Esophagus mucosa (tissue), 1 donor: Measurements from ENCODE around the gene SPPL2B. TPM values are rescaled to one million over a fixed set of nuclear protein-coding genes. Genes with fewer than 3 reads are reported as not detected.
"Not testable (repeated sequence)": the region's sequence is repeated elsewhere in the genome, so short reads cannot be mapped to it uniquely, and the experiment has no call there.

Experiments
- ATAC-seq: fragments of 200-7000 bp; cut with Tn5 transposase; one replicate; pipeline ENCODE4 v1.9.1; 2020
- total RNA-seq: library from RNA; stranded (reverse); gene quantifications from one replicate; pipeline ENCODE4 v1.2.4, GENCODE V29; 2023
- donor health status: DM: yes; HTN: yes; CAD: no.

SPPL2B gene, protein sequence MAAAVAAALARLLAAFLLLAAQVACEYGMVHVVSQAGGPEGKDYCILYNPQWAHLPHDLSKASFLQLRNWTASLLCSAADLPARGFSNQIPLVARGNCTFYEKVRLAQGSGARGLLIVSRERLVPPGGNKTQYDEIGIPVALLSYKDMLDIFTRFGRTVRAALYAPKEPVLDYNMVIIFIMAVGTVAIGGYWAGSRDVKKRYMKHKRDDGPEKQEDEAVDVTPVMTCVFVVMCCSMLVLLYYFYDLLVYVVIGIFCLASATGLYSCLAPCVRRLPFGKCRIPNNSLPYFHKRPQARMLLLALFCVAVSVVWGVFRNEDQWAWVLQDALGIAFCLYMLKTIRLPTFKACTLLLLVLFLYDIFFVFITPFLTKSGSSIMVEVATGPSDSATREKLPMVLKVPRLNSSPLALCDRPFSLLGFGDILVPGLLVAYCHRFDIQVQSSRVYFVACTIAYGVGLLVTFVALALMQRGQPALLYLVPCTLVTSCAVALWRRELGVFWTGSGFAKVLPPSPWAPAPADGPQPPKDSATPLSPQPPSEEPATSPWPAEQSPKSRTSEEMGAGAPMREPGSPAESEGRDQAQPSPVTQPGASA
- 18.8 TPM for total RNA-seq

DNA sequence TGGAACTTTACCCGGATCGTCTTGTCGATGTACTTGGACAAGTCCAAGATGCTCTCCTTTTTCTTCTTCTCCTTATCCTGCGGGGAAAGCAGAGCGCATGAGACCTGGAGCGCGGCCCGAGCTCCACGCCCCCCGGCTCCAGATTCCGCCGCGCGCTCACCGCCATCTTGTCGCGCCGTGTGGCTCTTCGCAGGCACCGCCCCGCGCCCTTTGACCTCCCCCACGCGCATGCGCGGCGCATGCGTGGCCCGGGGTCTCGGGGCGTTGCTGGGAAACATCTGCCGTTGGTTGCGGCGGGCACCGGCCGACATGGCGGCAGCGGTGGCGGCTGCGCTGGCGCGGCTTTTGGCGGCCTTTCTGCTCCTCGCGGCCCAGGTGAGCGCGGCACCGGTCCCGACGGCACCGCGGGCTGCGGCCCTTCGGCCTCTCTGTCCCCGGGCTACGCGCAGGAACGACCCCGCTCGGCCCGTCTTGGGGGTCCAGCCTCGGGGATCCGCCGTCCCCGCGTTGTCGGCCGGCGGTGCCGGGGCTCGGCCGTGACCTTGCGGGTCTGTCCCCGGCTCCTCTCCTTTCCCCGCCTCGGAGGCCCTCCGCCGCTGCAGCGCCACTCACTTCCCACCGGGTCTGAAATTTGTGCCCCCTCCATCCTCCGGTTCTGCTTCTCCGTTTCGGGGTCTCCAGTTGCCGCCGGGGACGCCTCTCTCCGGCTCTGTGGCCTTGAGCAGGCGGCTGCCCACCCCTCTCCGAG lies at the start of gene SPPL2B, which contains the start of gene LSM7:
Gene SPPL2B (plus strand): TSS at position 284 of the 748 bp plus-strand sequence. CDS start 26 bp downstream, at position 310.
Gene LSM7 (minus strand): TSS at position 186 of the 748 bp plus-strand sequence. CDS start 20 bp downstream, at position 166.
- ATAC-seq = peak; percentile 82

DNA sequence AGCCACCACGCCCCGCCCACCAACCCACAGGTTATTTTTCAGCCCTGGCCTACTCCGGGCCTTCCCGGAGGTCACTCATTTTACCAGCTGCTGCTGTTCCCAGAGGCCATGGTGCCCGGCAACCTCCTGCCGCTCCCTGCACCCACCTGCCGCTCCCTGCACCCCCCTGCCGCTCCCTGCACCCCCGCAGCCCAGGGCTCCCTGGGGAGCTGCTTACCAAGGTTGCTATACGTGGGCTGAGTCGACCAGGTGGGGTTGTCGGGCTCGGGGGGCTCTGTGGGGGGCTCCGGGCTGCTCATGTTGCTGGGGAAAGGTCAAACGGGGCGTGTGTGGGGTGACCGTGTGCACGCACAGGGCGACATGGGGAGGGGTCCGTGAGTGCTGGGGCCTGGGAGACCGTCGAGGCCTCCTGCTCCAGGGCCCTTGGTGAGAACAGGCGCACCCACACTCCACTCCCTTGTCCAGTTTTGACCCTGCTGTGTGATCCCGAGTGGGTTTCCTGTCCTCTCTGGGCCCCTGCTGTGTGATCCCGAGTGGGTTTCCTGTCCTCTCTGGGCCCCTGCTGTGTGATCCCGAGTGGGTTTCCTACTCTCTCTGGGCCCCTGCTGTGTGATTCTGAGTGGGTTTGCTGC lies 47.7 kb upstream of the SPPL2B start:
- no peak for ATAC-seq

DNA sequence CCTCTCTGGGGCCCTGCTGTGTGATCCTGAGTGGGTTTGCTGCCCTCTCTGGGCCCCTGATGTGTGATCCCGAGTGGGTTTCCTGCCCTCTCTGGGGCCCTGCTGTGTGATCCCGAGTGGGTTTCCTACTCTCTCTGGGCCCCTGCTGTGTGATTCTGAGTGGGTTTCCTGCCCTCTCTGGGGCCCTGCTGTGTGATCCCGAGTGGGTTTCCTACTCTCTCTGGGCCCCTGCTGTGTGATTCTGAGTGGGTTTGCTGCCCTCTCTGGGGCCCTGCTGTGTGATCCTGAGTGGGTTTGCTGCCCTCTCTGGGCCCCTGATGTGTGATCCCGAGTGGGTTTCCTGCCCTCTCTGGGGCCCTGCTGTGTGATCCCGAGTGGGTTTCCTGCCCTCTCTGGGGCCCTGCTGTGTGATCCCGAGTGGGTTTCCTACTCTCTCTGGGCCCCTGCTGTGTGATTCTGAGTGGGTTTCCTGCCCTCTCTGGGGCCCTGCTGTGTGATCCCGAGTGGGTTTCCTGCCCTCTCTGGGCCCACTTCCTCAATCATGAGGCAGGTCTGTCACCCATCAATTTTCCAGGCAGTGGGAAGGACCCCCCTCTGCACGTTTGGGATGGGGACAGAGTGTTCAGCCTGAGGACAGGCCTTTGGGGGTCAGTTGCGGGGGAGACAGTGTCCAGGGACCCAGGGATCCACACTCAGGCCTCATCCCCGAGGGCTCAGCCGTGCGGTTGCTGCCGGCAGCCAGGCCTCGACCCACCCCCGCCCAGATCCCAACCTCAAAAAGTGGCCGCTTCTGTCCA lies 47.0 kb upstream of the SPPL2B start:
- not testable (repeated sequence) for ATAC-seq

DNA sequence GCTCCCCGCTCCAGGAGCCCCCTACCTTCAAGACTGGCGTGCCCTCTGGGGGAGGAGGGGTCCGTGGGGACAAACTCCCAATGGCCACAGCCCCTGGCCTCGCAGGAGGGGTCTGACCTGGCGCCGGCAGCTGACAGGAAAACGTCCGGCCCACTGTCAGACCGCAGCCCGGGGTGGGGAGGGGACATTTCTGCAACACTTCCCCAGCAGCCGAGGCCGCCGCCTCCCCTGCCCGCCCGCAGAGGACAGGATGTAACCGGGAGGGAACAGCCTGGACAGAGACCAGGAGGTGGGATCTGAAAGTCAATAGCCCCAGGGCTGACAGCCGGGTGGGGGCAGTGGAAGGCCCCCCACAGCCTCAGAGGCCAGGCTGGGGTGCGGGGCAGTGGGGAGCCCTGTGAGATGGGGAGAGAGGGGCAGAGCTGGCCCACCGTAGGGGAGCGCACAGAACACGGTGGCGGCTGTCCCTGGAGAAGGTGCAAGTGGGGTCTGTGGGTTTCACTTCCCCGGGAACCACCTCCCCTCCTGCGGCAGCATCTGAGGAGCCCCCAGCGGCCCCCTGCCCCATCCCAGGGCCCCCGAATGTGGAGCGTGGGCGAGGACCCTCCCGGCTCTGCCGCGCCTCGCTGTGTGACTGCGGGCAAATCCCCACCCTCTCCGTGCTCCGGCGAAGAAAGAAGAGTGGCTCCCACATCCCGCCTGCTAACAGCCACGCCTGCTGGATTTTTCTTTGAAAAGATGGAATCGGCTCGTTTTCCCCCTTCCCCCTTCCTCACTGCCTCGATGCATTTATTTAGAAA lies 46.2 kb upstream of the SPPL2B start, which contains the start of gene PEAK3:
Gene PEAK3 (minus strand): TSS at position 114 of the 800 bp plus-strand sequence. CDS start 1,244 bp downstream, outside the sequence.
- ATAC-seq = peak; percentile 28

DNA sequence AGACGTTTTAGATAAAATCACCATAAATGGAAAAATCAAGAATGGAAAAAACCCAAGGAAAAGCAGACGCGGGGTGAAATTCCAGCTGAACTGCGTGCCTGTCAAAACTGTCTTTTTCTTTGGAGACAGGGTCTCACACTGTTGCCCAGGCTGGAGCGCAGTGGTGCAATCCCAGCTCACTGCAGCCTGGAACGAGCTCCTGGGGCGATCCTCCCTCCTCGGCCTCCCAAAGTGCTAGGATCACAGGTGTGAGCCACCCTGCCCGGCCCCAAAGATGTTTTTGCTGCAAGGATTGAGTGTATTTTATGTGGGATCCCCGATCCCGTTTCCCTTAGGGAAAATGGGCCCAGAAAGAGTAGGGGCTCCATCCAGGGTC lies 45.6 kb upstream of the SPPL2B start:
- ATAC-seq = no peak

DNA sequence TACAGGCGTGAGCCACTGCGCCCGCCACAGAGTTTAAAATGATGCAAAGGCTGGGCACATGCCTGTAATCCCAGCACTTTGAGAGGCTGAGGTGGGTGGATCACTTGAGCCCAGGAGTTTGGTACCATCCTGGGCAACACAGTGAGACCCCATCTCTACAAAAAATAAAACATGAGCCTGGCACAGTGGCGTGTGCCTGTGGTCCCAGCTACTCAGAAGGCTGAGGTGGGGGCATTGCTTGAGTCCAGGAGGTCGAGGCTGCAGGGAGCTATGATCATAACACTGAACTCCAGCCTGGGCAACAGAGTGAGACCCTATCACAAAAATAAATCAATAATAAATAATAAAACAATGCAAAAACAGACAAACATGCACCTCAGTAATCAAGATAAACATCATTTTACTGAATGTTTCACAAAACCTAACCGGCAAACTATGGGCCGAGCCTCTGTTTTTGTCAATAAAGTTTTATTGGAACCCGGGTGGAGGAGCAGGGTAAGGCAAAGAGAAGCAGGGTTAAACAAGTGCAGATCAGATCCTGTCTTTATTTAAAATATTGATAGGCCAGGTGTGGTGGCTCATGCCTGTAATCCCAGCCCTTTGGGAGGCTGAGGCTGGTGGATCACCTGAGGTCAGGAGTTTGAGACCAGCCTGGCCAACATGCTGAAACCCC lies 44.5 kb upstream of the SPPL2B start:
- no peak for ATAC-seq

DNA sequence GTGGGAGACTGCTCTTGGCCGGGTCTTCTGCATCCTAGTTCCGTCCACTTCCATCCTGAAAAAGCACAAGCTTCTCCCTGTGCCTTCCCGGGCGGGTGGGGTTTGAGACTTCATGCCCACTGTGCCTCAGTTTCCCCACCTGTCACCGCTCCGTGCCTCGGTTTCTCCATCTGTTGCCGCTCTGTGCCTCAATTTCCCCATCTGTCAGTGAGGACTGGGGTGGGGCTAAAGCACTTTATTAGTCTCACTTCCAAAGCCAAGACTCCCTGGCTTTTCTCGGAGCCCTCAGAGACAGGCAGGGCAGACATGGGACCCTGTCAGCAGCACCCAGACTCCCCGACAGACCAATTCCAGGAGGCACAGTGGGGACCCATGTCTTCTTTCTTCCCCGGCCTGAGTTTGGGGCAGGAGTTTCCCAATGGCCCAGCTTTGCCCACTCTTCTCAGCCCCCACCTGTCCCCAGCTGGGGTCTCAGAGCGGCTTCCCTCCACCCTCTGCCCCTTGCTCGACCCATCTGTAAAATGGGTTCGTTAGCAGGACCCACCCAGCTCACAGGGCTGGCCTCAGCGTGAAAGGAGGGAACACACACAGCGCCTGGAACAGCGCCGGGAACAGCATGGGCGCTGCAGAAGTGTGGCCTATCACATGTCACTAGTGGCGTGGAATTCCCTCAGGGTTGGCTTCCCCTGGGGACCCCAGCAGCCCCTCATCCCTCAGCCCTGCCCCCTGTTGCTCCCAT lies 41.9 kb upstream of the SPPL2B start:
- ATAC-seq = no peak

DNA sequence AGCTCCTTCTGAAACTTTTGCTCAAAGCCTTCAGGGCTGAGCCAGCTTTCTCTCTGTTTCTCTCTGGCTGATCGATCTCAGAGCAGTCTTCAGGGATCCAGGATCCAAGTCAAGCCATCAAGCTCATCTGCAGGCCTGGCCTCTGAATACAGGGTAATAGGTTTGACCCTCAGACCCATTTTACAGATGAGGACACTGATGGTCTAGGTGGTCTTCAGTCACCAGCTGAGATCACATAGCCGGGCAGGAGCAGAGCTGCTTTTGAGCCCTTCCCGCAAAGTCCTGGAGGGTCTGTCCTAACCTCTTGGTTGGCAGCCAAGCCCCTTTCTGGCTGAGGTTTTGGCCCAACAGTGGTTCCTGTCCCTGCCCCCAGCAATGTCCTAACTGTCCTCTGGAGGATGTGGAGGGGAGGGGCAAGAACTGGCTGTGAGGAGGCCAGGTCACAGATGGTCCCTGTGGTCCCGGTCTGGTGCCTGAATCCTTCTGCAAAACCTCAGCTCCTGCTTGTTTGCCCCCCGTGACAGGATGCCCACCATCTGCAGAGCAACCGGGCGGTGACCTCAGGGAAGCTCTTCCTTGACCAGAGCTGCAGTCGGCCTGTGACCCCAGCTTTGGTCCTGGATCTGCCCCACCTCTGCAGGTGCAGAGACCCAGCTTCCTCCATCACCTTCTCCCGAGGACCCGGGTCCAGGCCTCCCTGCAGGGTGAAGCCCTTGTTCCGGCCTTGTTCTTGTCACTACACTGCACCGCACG lies 40.7 kb upstream of the SPPL2B start:
- ATAC-seq = no peak

DNA sequence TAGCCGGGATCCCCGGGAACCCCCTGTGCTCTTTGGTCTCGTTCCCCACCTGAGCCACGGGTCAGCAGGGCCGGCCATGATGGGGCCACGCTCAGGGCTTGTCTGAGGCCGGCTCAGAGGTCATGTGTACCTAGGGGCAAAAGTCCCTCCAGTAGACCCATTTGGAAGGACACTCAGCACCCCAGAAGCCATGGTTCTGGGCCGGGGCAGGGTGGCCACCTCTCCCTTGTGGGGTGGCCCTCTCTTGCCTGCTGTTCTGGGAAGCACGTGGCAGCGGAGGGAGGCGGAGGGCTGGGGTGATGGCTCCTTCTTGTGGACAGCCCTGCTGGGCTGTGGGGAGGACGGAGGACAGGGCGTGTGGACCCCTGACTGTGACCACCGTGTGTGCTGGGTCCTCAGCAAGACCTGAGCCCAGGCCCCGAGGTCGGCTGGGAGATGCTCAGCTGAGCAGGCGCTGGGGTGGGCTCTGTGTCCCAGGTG lies 40.1 kb upstream of the SPPL2B start:
- no peak for ATAC-seq

DNA sequence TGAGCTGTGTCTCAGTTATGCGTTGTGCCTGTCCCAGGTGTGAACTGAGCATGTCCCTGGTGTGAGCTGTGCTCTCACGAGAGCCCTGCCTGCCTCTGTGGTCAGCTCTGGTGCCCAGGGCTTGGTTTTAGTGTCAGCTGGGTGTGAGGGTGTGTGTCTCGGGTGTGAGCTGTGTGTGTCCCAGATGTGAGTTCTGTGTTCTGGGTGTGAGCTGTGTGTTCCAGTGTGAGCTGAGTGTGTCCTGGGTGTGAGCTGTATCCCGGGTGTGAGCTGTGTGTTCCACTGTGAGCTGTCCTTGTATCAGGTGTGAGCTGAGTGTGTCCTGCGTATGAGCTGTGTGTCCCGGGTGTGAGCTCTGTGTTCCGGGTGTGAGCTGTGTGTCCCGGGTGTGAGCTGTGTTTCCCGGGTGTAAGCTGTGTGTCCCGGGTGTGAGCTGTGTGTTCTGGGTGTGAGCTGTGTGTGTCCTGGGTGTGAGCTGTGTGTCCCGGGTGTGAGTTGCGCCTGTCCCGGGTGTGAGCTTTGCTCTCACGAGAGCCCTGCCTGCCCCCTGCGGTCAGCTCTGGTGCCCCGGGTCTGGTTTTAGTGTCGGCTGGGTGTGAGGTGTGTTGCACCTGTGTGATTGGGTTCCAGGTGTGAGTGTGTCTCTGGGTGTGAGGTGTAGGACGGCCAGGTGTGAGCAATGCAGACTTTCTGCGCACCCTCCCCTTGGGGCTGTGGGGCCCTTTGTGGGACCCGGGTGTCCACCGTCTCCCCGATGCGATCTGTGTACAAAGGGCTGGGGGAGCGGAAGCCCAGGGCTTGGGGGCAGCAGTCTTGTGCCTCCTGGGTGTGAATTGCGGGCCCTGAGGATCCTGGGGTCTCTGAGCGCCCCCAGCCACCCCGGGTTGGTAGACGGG lies 39.4 kb upstream of the SPPL2B start:
- ATAC-seq = peak; percentile 4

DNA sequence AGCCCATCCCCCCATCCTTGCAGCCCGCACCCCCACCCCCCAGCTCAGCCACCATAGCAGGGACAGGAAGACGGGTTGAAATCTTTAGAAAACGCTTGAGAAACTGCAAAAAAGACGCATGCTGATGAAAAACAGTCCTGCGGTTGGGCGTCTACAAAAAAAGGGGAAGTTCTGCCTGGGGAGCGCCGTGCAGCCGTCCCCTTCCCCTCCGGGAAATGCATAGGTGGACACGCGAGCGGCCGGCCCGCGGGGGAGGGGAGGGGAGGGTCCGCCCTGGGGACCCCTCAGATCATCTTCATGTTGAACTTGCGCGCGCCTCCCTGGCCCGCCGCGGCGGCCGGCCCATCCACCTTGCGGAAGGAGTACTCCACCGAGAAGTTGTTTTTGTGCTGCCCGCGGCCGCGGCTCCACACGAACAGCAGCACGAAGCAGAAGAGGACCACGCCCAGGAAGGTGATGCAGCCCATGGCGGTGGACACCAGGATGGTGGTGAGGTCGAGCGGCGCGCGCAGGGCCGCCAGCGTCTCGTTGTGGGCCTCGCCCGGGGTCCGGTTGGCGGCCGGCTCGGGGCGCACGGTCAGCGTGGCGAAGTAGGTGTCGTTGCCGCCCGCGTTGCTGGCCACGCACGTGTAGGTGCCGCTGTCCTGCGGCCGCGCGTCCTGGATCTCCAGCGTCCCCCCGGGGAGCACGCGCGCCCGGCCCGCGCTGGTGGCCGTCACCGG lies 38.6 kb upstream of the SPPL2B start:
- peak; percentile 36 for ATAC-seq

DNA sequence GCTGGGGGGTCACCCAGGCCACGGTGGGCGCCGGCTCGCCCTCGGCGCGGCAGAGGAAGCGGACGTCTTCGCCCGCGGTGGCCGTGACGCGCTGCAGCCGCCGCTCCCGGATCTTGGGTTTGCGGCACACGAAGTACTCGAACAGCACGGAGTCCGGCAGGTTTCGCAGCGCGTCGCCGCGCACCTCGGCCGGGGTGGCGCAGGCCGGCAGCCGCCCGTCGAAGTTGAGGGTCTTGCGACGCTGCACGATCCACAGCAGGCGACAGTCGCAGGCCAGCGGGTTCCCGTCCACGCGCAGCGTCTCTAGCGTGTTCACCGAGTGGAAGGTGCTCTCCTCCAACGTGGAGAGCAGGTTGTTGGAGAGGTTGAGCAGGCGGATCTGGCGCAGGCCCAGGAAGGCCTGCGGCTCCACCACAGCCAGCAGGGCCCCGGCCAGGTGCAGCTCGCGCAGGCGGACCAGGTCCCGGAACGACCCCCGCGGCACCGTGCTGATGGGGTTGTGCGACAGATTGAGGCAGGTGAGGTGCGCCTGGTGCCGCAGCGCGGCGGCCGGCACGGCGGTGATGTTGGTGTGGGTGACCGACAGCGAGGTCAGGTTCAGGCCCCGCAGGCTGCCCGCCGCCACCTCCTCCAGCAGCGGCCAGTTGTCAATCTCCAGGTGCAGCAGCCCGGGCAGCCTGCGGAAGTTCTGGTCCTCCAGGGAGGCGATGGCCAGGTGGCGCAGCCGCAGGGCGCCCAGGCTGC lies 37.9 kb upstream of the SPPL2B start:
- ATAC-seq = no peak

DNA sequence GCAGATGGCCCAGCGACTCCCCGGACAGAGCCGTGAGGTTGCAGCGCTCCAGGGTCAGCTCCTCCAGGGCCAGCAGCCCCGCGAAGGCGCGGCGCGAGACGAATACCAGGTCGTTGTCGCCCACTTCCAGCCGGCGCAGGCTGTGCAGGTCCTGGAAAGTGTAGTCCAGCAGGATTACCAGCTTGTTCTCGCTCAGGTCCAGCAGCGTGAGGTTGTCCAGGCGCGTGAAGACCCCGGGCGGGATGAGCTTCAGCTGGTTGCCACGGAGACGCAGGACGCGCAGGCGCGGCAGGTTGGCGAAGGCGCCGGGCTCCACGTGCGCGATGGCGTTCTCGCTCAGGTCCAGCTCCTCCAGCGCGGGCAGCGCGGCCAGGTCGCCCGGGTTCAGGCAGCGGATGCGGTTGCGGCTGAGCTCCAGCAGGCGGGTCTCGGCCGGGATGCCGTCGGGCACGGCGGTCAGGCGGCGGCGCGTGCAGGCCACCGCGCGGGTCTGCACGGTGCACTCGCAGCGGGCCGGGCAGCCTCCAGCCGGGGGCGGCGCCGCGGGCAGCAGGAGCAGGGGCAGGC lies 37.2 kb upstream of the SPPL2B start:
- ATAC-seq = no peak

DNA sequence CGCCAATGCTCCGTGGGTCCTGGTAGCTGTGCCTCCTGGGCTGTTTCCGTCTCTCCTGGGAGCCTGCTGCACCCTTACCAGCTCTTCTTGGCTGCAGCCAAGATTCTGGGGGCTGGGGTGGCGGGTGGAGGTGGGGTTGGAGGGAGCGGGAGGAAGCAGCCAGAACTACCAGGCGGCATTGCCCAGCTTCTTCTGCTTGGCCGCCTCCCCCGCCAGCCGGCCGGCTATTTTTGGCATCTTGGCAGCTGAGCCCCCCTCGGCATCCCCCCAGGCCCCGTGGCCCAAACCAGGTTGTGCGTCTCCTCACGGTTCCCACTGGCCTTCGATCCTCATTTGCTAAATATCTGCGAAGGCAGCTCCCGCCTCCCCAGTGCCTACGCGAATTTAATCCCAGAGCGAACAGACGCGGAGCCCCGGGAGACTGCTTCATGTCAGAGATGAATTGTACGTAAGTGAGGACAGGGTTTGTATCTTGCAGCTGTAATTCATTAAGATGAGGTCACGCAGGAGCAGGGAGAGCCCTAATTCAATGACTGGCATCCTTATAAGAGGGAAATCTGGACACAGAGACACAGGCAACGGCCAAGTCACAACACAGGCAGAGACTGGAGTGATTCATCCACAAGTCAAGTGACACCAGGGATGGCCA lies 33.7 kb upstream of the SPPL2B start:
- ATAC-seq = peak; percentile 19

DNA sequence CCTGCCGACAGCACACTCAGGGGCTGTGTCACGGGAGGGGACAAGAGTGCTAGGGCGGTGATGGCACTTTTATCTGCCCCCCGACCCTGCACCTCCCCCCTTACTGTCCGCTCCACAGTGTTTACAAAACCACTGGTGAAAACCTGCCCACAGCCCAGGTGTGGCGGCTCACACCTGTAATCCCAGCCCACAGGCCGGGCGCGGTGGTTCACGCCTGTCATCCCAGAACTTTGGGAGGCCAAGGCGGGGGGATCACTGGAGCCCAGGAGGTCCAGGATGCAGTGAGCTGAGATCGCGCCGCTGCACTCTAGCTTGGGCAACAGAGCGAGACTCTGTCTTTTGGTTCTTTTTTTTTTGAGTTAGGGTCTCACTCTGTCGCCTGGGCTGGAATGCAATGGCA lies 32.3 kb upstream of the SPPL2B start:
- ATAC-seq = no peak
